Cardiac muscle cell (in vitro differentiated cells and primary cell): ENCODE results near the gene ADAM8. TPM values are rescaled to one million over a fixed set of nuclear protein-coding genes. Genes with fewer than 3 reads are reported as not detected.
A peak's percentile ranks its signal among the peaks of the same experiment; 100 is the strongest.
"Not testable (repeated sequence)": the region's sequence is repeated elsewhere in the genome, so short reads cannot be mapped to it uniquely, and the experiment has no call there.

Experiments
- DNase-seq, 2 donors: peaks; one replicate each; pipeline versions ENCODE4 v3.0.0 to v3.0.0-alpha.2; 2010 to 2017; ENCODE audit warnings: low read depth in 1 of 2, low spot score in 1 of 2
- H3K27ac ChIP-seq: fragments of 200-600 bp; sonication (generic); 2 replicates; pipeline ENCODE4 v1.5.1; 2016
- H3K27me3 ChIP-seq: fragments of 200-600 bp; sonication (generic); 2 replicates; pipeline ENCODE4 v1.6.0; 2016; ENCODE audit warnings: control low read depth
- H3K36me3 ChIP-seq: fragments of 200-600 bp; sonication (generic); 2 replicates; pipeline ENCODE4 v1.5.1; 2016; ENCODE audit warnings: control low read depth
- H3K4me1 ChIP-seq: fragments of 200-600 bp; sonication (generic); 2 replicates; pipeline ENCODE4 v1.8.1; 2017; ENCODE audit warnings: low read depth, mild to moderate bottlenecking, mixed run types
- H3K4me3 ChIP-seq: fragments of 200-600 bp; sonication (generic); 2 replicates; pipeline ENCODE4 v1.5.1; 2016; ENCODE audit warnings: mild to moderate bottlenecking
- H3K9me3 ChIP-seq: fragments of 200-600 bp; sonication (generic); 2 replicates; pipeline ENCODE4 v1.5.1; 2017; ENCODE audit warnings: low read depth, mild to moderate bottlenecking, control low read depth
- CTCF ChIP-seq: IDR thresholded peaks from 2 replicates; pipeline ENCODE4 v1.5.1; 2012; ENCODE audit warnings: low read depth, mild to moderate bottlenecking, low read length
- polyA plus RNA-seq: library from polyadenylated mRNA; unstranded; fragments of >200 nt; fragmentation: Nextera tagmentation; extraction: Ambion mirVana; gene quantifications from 2 replicates; pipeline ENCODE4 v1.2.1, GENCODE V29; 2016
- total RNA-seq: library from RNA; depleted of rRNA; stranded (reverse); fragments of >200 nt; gene quantifications from 2 replicates; pipeline ENCODE4 v1.2.3, GENCODE V29; 2016

The ADAM8 gene
- total and polyA plus RNA-seq, 2 experiments from 2014 or later, result 2.3 to 6.9 TPM

GRCh38 chr10:133235265-133235855, 41.3 kb downstream of the ADAM8 start:
- TF ChIP-seq CTCF, result no peak
- H3K27me3 ChIP-seq, result peaks cover 95% of the 10 kb centered on the region
- DNase-seq, result no peak
- no peaks in the 10 kb centered on the region for H3K9me3 ChIP-seq
- no peaks in the 10 kb centered on the region for H3K4me1 ChIP-seq
- H3K4me3 ChIP-seq, result no peak overlapping the region
- no peaks in the 10 kb centered on the region for H3K36me3 ChIP-seq
- H3K27ac ChIP-seq, result no peak overlapping the region

- not testable (repeated sequence) for H3K27ac ChIP-seq, DNase-seq, H3K36me3 ChIP-seq, H3K9me3 ChIP-seq, H3K4me1 ChIP-seq, H3K4me3 ChIP-seq
- peaks cover 100% of the 10 kb centered on the region for H3K27me3 ChIP-seq
These were observed 41.9 kb downstream of the ADAM8 start for GRCh38 chr10:133234796-133235195.

GRCh38 chr10:133231946-133232574, 44.6 kb downstream of the ADAM8 start:
- Histone ChIP-seq H3K27ac (no peak overlapping the region), H3K4me3 (no peak overlapping the region), H3K36me3 (no peaks in the 10 kb centered on the region), H3K27me3 (peaks cover 100% of the 10 kb centered on the region), H3K9me3 (no peaks in the 10 kb centered on the region), H3K4me1 (no peaks in the 10 kb centered on the region)
- no peak for TF ChIP-seq CTCF
- DNase-seq, result no peak

- no peaks in the 10 kb centered on the region for H3K36me3 ChIP-seq
- peaks cover 97% of the 10 kb centered on the region for H3K27me3 ChIP-seq
- no peak for DNase-seq
- no peak overlapping the region for H3K27ac ChIP-seq
- no peaks in the 10 kb centered on the region for H3K9me3 ChIP-seq
- no peaks in the 10 kb centered on the region for H3K4me1 ChIP-seq
- TF ChIP-seq CTCF, result no peak
- no peak overlapping the region for H3K4me3 ChIP-seq
These were observed 45.3 kb downstream of the ADAM8 start for GRCh38 chr10:133231244-133231945.

GRCh38 chr10:133230387-133231195, 46.1 kb downstream of the ADAM8 start:
- peaks cover 89% of the 10 kb centered on the region for H3K27me3 ChIP-seq
- H3K9me3 ChIP-seq, result no peaks in the 10 kb centered on the region
- H3K36me3 ChIP-seq, result no peaks in the 10 kb centered on the region
- no peak overlapping the region for H3K27ac ChIP-seq
- TF ChIP-seq CTCF, result no peak
- no peaks in the 10 kb centered on the region for H3K4me1 ChIP-seq
- peak overlapping the region; percentile 25 for H3K4me3 ChIP-seq
- DNase-seq, result peak in 1 of 2 donors; percentile 52
